GM23338 (cell line): ENCODE measurements around the gene CLSTN1. TPM values are rescaled to one million over a fixed set of nuclear protein-coding genes. Genes with fewer than 3 reads are reported as not detected.

Experiments used
- ATAC-seq: fragments of 200-7000 bp; cut with Tn5 transposase; 3 replicates; pipeline ENCODE4 v1.9.1; 2020
- DNase-seq: peaks from one replicate; pipeline ENCODE4 v3.0.0-alpha.2; 2015; ENCODE audit warnings: low spot score
- H2AFZ ChIP-seq: fragments of 200-600 bp; sonication (generic); 2 replicates; pipeline ENCODE4 v1.8.0; 2016; ENCODE audit warnings: antibody characterized with exemption, mild to moderate bottlenecking, moderate library complexity
- H3F3A ChIP-seq: fragments of 200-600 bp; sonication (generic); replicated peaks from 2 replicates; pipeline ENCODE4 v1.8.0; 2017; ENCODE audit warnings: antibody characterized with exemption, mixed run types, low read depth
- H3K27ac ChIP-seq: fragments of 200-600 bp; sonication (generic); 2 replicates; pipeline ENCODE4 v1.6.1; 2016; ENCODE audit warnings: low read depth
- H3K27me3 ChIP-seq: fragments of 200-600 bp; sonication (generic); 2 replicates; pipeline ENCODE4 v1.8.0; 2016; ENCODE audit warnings: mild to moderate bottlenecking, mixed run types, moderate library complexity; ENCODE audit not compliant: insufficient read depth
- H3K36me3 ChIP-seq: fragments of 200-600 bp; sonication (generic); 2 replicates; pipeline ENCODE4 v1.8.0; 2016; ENCODE audit warnings: mild to moderate bottlenecking; ENCODE audit not compliant: insufficient read depth
- H3K4me1 ChIP-seq: fragments of 200-600 bp; sonication (generic); 2 replicates; pipeline ENCODE4 v1.8.0; 2016; ENCODE audit warnings: mild to moderate bottlenecking, moderate library complexity; ENCODE audit not compliant: insufficient read depth
- H3K4me2 ChIP-seq: fragments of 200-600 bp; sonication (generic); 2 replicates; pipeline ENCODE4 v1.7.1; 2017; ENCODE audit warnings: mixed run types
- H3K4me3 ChIP-seq: fragments of 200-600 bp; sonication (generic); 2 replicates; pipeline ENCODE4 v1.6.1; 2016; ENCODE audit warnings: mixed run types
- H3K79me2 ChIP-seq: fragments of 200-600 bp; sonication (generic); replicated peaks from 2 replicates; pipeline ENCODE4 v1.8.0; 2017; ENCODE audit warnings: mild to moderate bottlenecking; ENCODE audit not compliant: insufficient read depth
- H3K9me2 ChIP-seq: fragments of 200-600 bp; sonication (generic); 2 replicates; pipeline ENCODE4 v1.8.0; 2017; ENCODE audit not compliant: insufficient read depth
- H4K20me1 ChIP-seq: fragments of 200-600 bp; sonication (generic); replicated peaks from 2 replicates; pipeline ENCODE4 v1.8.0; 2017; ENCODE audit warnings: mild to moderate bottlenecking; ENCODE audit not compliant: insufficient read depth
- H3K27ac Mint-ChIP-seq: 2 replicates; pipeline ENCODE4 v1.8.0; 2020; ENCODE audit warnings: inconsistent platforms, mild to moderate bottlenecking, moderate library complexity, mixed read lengths
- H3K27me3 Mint-ChIP-seq: 3 replicates; pipeline ENCODE4 v1.8.0; 2022; ENCODE audit warnings: low read depth, mild to moderate bottlenecking, moderate library complexity, mixed read lengths, inconsistent platforms; ENCODE audit not compliant: insufficient read depth, poor library complexity
- H3K36me3 Mint-ChIP-seq: 3 replicates; pipeline ENCODE4 v1.8.0; 2021; ENCODE audit warnings: low read depth, mild to moderate bottlenecking, inconsistent platforms, moderate library complexity, mixed read lengths
- H3K4me1 Mint-ChIP-seq: 3 replicates; pipeline ENCODE4 v1.8.0; 2020; ENCODE audit warnings: mild to moderate bottlenecking, inconsistent platforms, mixed read lengths
- H3K4me3 Mint-ChIP-seq: 3 replicates; pipeline ENCODE4 v1.8.0; 2021; ENCODE audit warnings: moderate library complexity, mild to moderate bottlenecking, inconsistent platforms, mixed read lengths
- H3K9me3 Mint-ChIP-seq: 3 replicates; pipeline ENCODE4 v1.8.0; 2020; ENCODE audit warnings: moderate library complexity, mild to moderate bottlenecking, inconsistent platforms, mixed read lengths
- CREB1 ChIP-seq: fragments of 250-450 bp; sonication (Bioruptor Pico); IDR thresholded peaks from 2 replicates; pipeline ENCODE4 v1.5.0; 2020; ENCODE audit warnings: low read depth, mild to moderate bottlenecking, moderate library complexity
- CTCF ChIP-seq, 2 experiments: fragments of 200-600 bp in 1 of 2; sonication (generic) in 1 of 2; conservative IDR thresholded peaks; 2 replicates each; pipeline versions ENCODE4 v1.5.1 to v1.6.1; 2016 to 2017; ENCODE audit warnings: antibody characterized with exemption in 2 of 2, low read depth in 2 of 2, mild to moderate bottlenecking in 2 of 2, moderate library complexity in 1 of 2
- EZH2 ChIP-seq: fragments of 200-600 bp; sonication (generic); IDR thresholded peaks from one replicate; pipeline ENCODE4 v1.8.0; 2017; ENCODE audit warnings: antibody characterized with exemption, mild to moderate bottlenecking, low read depth; ENCODE audit not compliant: unreplicated experiment
- EZH2phosphoT487 ChIP-seq: fragments of 200-600 bp; sonication (generic); IDR thresholded peaks from one replicate; pipeline ENCODE4 v1.8.1; 2018; ENCODE audit warnings: antibody characterized with exemption; ENCODE audit not compliant: unreplicated experiment
- JUNB ChIP-seq: IDR thresholded peaks from one replicate; pipeline ENCODE4 v1.6.1; 2016; ENCODE audit warnings: antibody characterized with exemption; ENCODE audit not compliant: unreplicated experiment
- NANOG ChIP-seq: IDR thresholded peaks from 2 replicates; pipeline ENCODE4 v1.6.1; 2016; ENCODE audit warnings: antibody characterized with exemption, borderline replicate concordance
- POLR2AphosphoS5 ChIP-seq: IDR thresholded peaks from 2 replicates; pipeline ENCODE4 v1.6.1; 2016; ENCODE audit warnings: antibody characterized with exemption, low read depth
- REST ChIP-seq: IDR thresholded peaks from one replicate; pipeline ENCODE4 v1.6.1; 2018; ENCODE audit warnings: antibody characterized with exemption; ENCODE audit not compliant: unreplicated experiment
- STAT1 ChIP-seq: IDR thresholded peaks from one replicate; pipeline ENCODE4 v1.6.1; 2016; ENCODE audit warnings: antibody characterized with exemption; ENCODE audit not compliant: unreplicated experiment
- ZNF114 ChIP-seq: fragments of 250-450 bp; sonication (Bioruptor Pico); IDR thresholded peaks from 2 replicates; pipeline ENCODE4 v1.5.0; 2020; ENCODE audit warnings: mild to moderate bottlenecking, moderate library complexity
- ZNF331 ChIP-seq: fragments of 250-450 bp; sonication (Bioruptor Pico); IDR thresholded peaks from 2 replicates; pipeline ENCODE4 v1.5.0; 2020; ENCODE audit warnings: low read depth, mild to moderate bottlenecking, moderate library complexity
- ZNF462 ChIP-seq: fragments of 250-450 bp; sonication (Bioruptor Pico); IDR thresholded peaks from 2 replicates; pipeline ENCODE4 v1.5.0; 2020; ENCODE audit warnings: mild to moderate bottlenecking, moderate library complexity
- polyA plus RNA-seq: library from polyadenylated mRNA; unstranded; fragments of >200 nt; fragmentation: Nextera tagmentation; extraction: Ambion mirVana; gene quantifications from 2 replicates; pipeline ENCODE4 v1.2.1, GENCODE V29; 2016
- total RNA-seq: library from RNA; depleted of rRNA; stranded (reverse); fragments of >200 nt; shearing (Covaris generic); gene quantifications from 2 replicates; pipeline ENCODE4 v1.2.3, GENCODE V29; 2014
- TF ChIP-seq, protein P1 (sequence below): IDR thresholded peaks from 2 replicates; pipeline ENCODE4 v1.6.1; 2016; ENCODE audit warnings: antibody characterized with exemption

Gene CLSTN1
- total and polyA plus RNA-seq, 2 experiments from 2014 or later: 38.5 to 66.2 TPM

GRCh38 chr1:9701665-9702064 lies 122.1 kb downstream of the CLSTN1 start:
- no peaks in the 10 kb centered on the region for H3K79me2 ChIP-seq
- Mint-ChIP-seq H3K4me1 (peaks cover 7% of the 10 kb centered on the region; the same call in 2 of the 3 replicates), H3K27ac (no peak overlapping the region), H3K27me3 (peaks cover 2% of the 10 kb centered on the region), H3K36me3 (0 out of 3 replicates have a peak, but pooled peaks cover 3% of the 10 kb centered on the region), H3K4me3 (no peak overlapping the region), H3K9me3 (no peaks in the 10 kb centered on the region)
- no peaks in the 10 kb centered on the region for H3K27me3 ChIP-seq
- no peaks in the 10 kb centered on the region for H3F3A ChIP-seq
- H3K4me1 ChIP-seq: no peaks in the 10 kb centered on the region
- no peak overlapping the region for H3K4me2 ChIP-seq
- H3K36me3 ChIP-seq: no peaks in the 10 kb centered on the region
- H3K4me3 ChIP-seq: no peak overlapping the region
- TF ChIP-seq POLR2AphosphoS5: no peak
- no peak for TF ChIP-seq ZNF462 (CRISPR knock-in tag)
- no peak for TF ChIP-seq ZNF114
- no peak for TF ChIP-seq EZH2
- no peak for TF ChIP-seq STAT1
- TF ChIP-seq, protein P1, sequence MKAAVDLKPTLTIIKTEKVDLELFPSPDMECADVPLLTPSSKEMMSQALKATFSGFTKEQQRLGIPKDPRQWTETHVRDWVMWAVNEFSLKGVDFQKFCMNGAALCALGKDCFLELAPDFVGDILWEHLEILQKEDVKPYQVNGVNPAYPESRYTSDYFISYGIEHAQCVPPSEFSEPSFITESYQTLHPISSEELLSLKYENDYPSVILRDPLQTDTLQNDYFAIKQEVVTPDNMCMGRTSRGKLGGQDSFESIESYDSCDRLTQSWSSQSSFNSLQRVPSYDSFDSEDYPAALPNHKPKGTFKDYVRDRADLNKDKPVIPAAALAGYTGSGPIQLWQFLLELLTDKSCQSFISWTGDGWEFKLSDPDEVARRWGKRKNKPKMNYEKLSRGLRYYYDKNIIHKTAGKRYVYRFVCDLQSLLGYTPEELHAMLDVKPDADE: no peak
- TF ChIP-seq NANOG: no peak
- TF ChIP-seq EZH2phosphoT487: no peak
- no peak for TF ChIP-seq ZNF331 (CRISPR knock-in tag)
- TF ChIP-seq CREB1 (CRISPR knock-in tag): no peak
- no peak for TF ChIP-seq JUNB
- TF ChIP-seq CTCF (conservative IDR thresholded peaks at IDR 0.05; ENCODE audit: low read depth in 2 of 2): no peak
- no peak for TF ChIP-seq REST
- ATAC-seq: no peak
- DNase-seq: no peak
- no peak overlapping the region for H3K27ac ChIP-seq
- no peaks in the 10 kb centered on the region for H3K9me2 ChIP-seq
- no peak overlapping the region for H2AFZ ChIP-seq
- H4K20me1 ChIP-seq: no peaks in the 10 kb centered on the region
